Muscle of leg (tissue), 11 donors: Measurements from ENCODE around the gene CFAP251. TPM values are rescaled to one million over a fixed set of nuclear protein-coding genes. Genes with fewer than 3 reads are reported as not detected.

Experiments
- DNase-seq: peaks from one replicate; pipeline ENCODE4 v3.0.0; 2013
- H3K27ac ChIP-seq: one replicate; pipeline ENCODE4 v1.5.1; 2013; ENCODE audit warnings: mild to moderate bottlenecking, low read length, control low read depth
- H3K27me3 ChIP-seq: one replicate; pipeline ENCODE4 v1.6.1; 2013; ENCODE audit warnings: low read length; ENCODE audit not compliant: control insufficient read depth, insufficient read depth
- H3K36me3 ChIP-seq: one replicate; pipeline ENCODE4 v1.6.1; 2013; ENCODE audit warnings: low read length; ENCODE audit not compliant: control insufficient read depth, insufficient read depth
- H3K4me1 ChIP-seq: one replicate; pipeline ENCODE4 v1.6.1; 2013; ENCODE audit warnings: low read length; ENCODE audit not compliant: control insufficient read depth, insufficient read depth
- H3K4me3 ChIP-seq: one replicate; pipeline ENCODE4 v1.5.1; 2013; ENCODE audit warnings: low read length, control low read depth
- H3K9me3 ChIP-seq: replicated peaks from 2 replicates; pipeline ENCODE4 v1.6.1; 2013; ENCODE audit warnings: low read depth, low read length; ENCODE audit not compliant: control insufficient read depth
- WGBS: methylation state at CpG from one replicate; pipeline ENCODE4 v1.1.5; 2013; ENCODE audit warnings: missing lambda C conversion rate; ENCODE audit not compliant: insufficient coverage; 5-methylcytosine and 5-hydroxymethylcytosine counted together
- polyA plus RNA-seq, 8 donors: library from polyadenylated mRNA; unstranded; fragments of 120-200 nt; gene quantifications; one replicate each; pipeline versions ENCODE4 v1.2.1 to v1.2.3, GENCODE V29; 2013; ENCODE audit warnings: inconsistent platforms in 1 of 8, low replicate concordance in 1 of 8; ENCODE audit not compliant: insufficient read length in 8 of 8, insufficient read depth in 1 of 8
- total RNA-seq: library from RNA; stranded (reverse); fragments of 120-200 nt; gene quantifications from one replicate; pipeline ENCODE4 v1.2.4, GENCODE V29; 2013

The CFAP251 gene
- total and polyA plus RNA-seq, 9 donors = 0.74 to 2.1 (median 1.2) TPM

GRCh38 chr12:121942145-121942718 is 23.8 kb downstream of the CFAP251 start:
- Histone ChIP-seq H3K27me3 (no peaks in the 10 kb centered on the region), H3K36me3 (peaks cover 13% of the 10 kb centered on the region), H3K4me1 (no peaks in the 10 kb centered on the region), H3K27ac (no peak overlapping the region), H3K4me3 (no peak overlapping the region), H3K9me3 (no peaks in the 10 kb centered on the region)
- 92% methylated on average over 11 of the region's 15 CpGs for WGBS
- DNase-seq = no peak

GRCh38 chr12:121943926-121944325 is 25.5 kb downstream of the CFAP251 start:
- Histone ChIP-seq H3K4me1 (no peaks in the 10 kb centered on the region), H3K36me3 (peaks cover 7% of the 10 kb centered on the region), H3K4me3 (no peak overlapping the region), H3K27me3 (no peaks in the 10 kb centered on the region), H3K9me3 (no peaks in the 10 kb centered on the region), H3K27ac (no peak overlapping the region)
- DNase-seq = no peak

- Histone ChIP-seq H3K9me3 (no peaks in the 10 kb centered on the region), H3K27me3 (no peaks in the 10 kb centered on the region), H3K4me1 (no peaks in the 10 kb centered on the region), H3K27ac (no peak overlapping the region), H3K36me3 (peaks cover 7% of the 10 kb centered on the region), H3K4me3 (no peak overlapping the region)
- 83% methylated on average over 1 of the region's 2 CpGs for WGBS
- no peak for DNase-seq
Measured at GRCh38 chr12:121946313-121947025, 28.1 kb downstream of the CFAP251 start.

GRCh38 chr12:121947981-121948380 is 29.6 kb downstream of the CFAP251 start:
- Histone ChIP-seq H3K36me3 (no peaks in the 10 kb centered on the region), H3K4me3 (no peak overlapping the region), H3K27me3 (no peaks in the 10 kb centered on the region), H3K27ac (no peak overlapping the region), H3K9me3 (no peaks in the 10 kb centered on the region), H3K4me1 (no peaks in the 10 kb centered on the region)
- no peak for DNase-seq
- no CpG with 5 or more reads among the region's 2 CpGs for WGBS

DNA sequence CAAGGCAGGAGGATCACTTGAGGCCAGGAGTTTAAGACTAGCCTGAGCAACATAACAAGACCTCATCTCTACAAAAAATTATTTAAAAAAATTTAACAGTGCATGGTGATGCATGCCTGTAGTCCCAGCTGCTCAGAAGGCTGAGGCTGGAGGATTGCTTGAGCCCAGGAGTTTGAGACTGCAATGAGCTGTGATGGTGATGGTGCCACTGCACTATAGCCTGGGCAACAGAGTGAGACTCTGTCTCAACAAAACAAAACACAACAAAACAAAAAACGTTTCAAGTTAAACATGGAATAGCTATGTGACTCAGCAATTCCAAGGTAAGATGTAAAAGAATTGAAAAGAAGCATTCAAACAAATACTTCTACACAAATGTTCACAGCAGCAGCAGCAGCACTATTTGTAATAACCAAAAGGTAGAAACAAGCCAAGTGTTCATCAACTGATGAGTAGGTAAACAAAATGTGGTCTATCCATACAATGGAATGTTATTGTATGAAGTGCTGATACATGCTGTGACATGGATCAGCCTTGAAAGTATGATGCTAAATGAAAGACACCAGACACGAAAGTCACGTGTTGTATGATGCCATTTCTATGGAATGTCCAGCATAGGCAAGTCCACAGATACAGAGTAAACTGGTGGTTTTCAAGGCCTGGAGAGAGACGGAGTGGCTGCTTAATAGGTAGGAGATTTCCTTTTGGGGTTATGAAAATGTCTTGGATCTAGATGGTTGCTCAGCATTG is 31.4 kb downstream of the CFAP251 start:
- no peak for DNase-seq
- Histone ChIP-seq H3K4me1 (no peaks in the 10 kb centered on the region), H3K27me3 (no peaks in the 10 kb centered on the region), H3K4me3 (no peak overlapping the region), H3K27ac (no peak overlapping the region), H3K36me3 (no peaks in the 10 kb centered on the region), H3K9me3 (no peaks in the 10 kb centered on the region)
- WGBS = 76% methylated on average over 3 of the region's 4 CpGs

DNA sequence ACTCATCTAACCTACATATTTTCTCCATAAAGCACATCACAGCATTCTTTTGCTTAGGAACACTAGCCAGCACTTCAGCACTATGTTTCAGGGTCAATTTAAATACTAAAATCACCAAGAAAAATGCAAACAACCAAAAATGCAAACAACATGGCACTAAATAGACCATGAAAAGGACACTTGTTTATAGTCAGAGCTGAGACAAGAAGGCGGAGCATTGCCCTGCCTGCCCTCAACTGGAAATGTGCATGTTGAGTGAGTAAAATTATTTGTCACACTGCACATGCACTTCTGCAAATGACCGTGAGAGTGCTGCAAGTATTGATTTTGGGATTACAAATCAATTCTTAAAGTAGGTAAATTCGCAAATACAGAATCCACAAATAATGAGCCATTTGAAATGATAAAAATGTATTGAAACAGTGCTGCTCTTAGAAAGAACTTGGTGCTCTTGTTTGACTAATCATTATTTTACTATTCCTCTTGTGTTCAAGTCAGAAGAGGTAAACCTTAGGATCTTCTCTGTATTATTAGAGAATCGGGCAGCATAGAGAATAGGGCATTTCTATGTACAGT is 34.8 kb downstream of the CFAP251 start:
- no peaks in the 10 kb centered on the region for H3K4me1 ChIP-seq
- no peak overlapping the region for H3K27ac ChIP-seq
- H3K4me3 ChIP-seq = no peak overlapping the region
- no peak for DNase-seq
- WGBS = 80% methylated on average over 1 of the region's 4 CpGs
- H3K36me3 ChIP-seq = no peaks in the 10 kb centered on the region
- H3K9me3 ChIP-seq = no peaks in the 10 kb centered on the region
- H3K27me3 ChIP-seq = no peaks in the 10 kb centered on the region

- Histone ChIP-seq H3K4me1 (no peaks in the 10 kb centered on the region), H3K4me3 (no peak overlapping the region), H3K9me3 (no peaks in the 10 kb centered on the region), H3K36me3 (no peaks in the 10 kb centered on the region), H3K27me3 (no peaks in the 10 kb centered on the region), H3K27ac (no peak overlapping the region)
- no peak for DNase-seq
- no CpG with 5 or more reads among the region's 3 CpGs for WGBS
Measured at GRCh38 chr12:121953695-121954094, 35.3 kb downstream of the CFAP251 start.

DNA sequence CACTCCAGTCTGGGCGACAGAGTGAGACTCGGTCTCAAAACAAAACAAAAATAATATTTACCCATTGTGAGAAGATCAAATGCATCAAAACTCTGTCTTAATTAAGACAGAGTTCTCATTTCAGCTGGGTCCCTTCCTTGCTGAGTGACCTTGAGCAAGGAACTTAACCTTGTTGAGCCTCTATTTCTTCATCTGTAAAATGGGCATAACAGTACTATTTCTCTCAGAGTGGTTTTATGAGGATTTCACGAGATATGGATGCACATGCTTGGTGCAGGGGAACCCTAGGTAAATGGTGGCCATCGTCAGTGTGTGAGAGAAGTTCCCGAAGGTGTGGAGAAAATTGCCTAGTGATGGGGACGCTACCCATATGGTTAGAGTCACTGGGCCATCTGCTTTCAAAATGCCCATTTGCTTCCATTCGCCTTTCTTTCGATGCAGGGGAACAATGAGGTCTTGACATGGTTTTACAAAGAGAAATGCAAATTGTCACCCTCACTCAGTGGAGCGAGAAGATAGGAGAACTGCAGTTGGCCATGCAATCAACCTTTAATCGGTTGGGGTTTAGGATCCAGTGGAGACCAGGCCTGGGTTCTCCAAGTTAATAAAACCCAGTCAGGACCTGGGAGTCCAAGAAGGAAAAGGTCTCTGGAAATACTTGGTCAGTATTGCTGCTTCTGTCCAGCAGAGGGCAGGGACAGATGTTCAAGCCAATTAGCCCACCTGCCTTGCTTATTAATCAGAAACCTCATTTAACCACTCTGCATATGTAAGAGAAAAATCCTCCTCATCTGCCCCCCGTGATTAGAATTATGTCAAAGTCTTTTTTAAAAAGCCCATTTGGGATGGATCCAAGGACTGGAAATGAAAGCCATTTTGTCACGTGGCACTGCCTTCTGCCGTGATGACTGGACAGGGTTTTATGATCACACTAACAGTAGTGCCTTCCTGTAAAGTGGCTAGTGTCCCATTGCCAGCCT is 37.2 kb downstream of the CFAP251 start:
- peak; percentile 10 for DNase-seq
- no peaks in the 10 kb centered on the region for H3K27me3 ChIP-seq
- WGBS = 89% methylated on average over 12 of the region's 13 CpGs
- H3K36me3 ChIP-seq = no peaks in the 10 kb centered on the region
- H3K4me3 ChIP-seq = no peak overlapping the region
- H3K4me1 ChIP-seq = no peaks in the 10 kb centered on the region
- H3K27ac ChIP-seq = no peak overlapping the region
- no peaks in the 10 kb centered on the region for H3K9me3 ChIP-seq

DNA sequence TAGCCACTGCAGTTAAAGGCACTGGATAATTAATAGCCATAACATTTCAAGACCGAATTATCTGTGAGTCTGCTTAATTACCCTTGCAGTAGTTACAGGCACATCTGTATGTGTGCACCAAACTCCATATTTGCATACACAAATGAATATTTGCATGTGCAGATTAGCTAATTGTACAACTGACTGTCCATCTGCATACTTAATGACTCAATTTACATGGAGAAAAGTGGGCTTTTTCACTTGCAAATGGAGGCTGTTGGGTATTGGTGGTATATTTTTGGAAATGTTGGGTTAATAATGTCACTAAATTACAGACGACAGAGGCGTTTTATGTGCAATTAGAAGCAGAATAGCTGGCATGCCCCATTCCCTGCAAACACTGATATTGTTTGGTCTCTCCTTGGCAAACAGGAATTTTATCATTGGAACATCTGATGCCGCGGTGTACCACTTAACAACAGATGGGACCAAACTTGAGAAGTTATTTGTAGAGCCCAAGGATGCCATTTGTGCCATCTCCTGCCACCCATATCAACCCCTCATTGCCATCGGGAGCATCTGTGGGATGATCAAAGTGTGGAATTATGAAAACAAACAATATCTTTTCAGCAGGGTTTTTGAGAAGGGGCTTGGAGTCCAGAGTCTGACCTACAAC is 39.6 kb downstream of the CFAP251 start:
- Histone ChIP-seq H3K27me3 (no peaks in the 10 kb centered on the region), H3K9me3 (no peaks in the 10 kb centered on the region), H3K4me1 (no peaks in the 10 kb centered on the region), H3K36me3 (no peaks in the 10 kb centered on the region), H3K4me3 (no peak overlapping the region), H3K27ac (no peak overlapping the region)
- no CpG with 5 or more reads among the region's 6 CpGs for WGBS
- DNase-seq = no peak
